ENCODE measurements around the gene KCNQ1OT1. TPM values are rescaled to one million over a fixed set of nuclear protein-coding genes. Genes with fewer than 3 reads are reported as not detected.

KCNQ1OT1 gene
- total RNA-seq, 1 donor from 2014 or later: 2.5 TPM

DNA sequence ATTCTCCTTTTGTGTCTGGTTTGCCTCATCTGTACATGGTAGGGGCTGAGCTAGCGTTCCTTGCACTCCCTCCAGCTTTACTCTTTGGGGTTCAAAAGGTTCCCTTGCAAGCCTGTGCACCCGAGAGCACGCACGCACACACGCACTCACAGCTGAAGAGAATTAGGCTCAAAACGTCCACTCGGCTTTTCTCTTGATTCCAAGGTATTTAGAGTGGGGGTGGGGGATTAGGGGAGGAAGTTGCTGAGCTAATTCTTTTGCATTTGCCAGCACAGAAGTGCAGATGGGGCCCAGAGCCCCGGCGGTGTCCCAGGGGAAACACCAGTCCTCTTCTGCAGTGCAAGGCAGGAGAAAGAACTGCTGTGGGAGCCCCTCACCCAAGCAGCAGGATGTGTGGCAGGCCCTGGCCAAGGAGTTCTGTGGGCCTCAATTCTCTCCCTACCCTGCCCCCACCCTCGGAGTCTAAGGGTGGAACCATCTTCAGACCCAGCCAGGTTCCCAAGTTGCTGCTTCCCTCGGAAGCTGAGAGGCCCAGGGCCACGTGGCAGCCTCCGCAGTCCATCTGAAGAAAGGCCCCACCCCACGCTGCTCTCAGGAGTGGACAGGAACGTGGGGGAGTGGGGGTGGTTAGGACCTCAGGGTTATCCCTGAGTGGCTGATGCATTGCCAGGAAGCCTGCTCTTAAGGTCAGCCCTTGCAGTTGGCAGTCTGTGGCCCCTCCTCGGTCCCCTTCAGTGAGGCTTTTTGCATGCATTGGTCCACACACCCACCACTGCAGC lies 3.8 kb upstream of the KCNQ1OT1 start:
- DNase-seq (ENCODE audit: low read depth): peak; percentile 83

DNA sequence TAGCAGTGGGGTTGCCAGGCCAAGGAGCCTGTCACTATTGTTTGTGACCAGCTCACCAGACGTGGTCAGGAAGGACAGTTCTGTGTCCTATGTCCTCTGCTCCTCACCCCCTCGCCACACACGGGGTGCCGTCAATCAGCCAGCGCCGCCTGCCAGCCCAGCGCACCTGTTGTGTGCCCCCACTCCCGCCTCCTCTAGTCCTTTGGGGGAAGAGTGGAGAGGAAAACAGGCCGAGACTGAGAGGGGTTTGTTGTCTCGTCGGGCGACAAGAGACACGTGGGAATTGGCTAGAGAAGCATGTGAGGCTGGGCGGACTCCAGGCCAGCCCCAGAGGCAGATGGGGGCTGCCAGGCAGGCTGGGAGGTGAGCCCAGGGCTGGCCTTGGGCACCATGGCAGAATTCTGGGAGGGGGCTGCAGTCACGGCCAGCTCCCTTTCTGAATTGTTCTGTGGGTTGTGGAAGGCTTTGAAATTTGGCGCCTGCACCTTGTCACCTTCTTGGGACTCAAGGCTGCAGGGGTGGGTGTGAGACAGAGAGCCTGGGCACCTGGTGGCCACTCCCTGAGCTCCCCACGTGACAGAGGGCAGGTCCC lies 3.1 kb upstream of the KCNQ1OT1 start:
- DNase-seq (ENCODE audit: low read depth): peak; percentile 89

DNA sequence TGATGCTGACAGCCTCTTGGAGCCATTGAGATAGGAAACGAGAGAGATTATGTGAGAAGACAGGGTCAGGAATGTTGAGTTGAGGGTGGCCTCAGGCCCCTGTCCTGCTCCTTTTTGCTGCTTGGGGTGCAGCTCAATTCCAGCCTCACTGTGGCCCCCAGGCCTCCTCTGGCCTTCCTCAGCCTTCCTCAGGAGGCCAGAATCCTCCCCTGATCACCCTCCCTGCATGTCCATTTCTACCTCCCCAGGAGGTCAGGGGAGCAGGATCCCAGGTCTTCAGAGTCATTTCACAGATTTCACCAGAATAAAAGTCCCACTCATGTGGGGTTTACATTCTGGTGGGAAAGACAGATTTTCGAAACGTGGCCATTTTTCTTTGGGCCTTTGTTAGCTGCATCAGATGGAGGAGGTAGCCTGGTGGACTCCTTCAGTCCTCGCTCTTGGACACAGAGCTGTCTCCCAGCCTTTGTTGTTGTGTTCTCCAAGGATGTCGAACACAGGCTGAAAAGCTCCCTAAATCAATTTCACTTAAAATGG lies 2.2 kb upstream of the KCNQ1OT1 start:
- no peak for DNase-seq (ENCODE audit: low read depth)

DNA sequence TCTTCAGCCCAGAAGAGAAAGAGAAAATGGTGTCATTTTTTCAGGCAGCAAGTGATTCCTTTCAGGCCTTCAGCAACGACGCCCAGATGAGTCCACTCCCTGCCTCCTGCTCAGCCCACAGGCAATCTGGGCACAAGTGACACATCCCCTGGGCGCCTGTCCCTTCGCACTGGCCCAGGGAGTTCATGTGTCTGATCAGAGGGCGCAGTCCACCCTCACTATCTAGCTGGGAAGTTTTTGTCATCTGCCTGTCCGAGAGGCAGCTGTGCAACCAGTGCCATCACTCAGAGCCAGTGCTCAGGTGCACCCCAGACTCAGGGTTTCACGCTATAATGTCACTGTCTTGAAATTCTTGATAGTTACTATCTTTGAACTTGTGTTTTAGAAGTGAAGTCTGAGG lies 1.4 kb upstream of the KCNQ1OT1 start:
- peak; percentile 49 for DNase-seq (ENCODE audit: low read depth)

DNA sequence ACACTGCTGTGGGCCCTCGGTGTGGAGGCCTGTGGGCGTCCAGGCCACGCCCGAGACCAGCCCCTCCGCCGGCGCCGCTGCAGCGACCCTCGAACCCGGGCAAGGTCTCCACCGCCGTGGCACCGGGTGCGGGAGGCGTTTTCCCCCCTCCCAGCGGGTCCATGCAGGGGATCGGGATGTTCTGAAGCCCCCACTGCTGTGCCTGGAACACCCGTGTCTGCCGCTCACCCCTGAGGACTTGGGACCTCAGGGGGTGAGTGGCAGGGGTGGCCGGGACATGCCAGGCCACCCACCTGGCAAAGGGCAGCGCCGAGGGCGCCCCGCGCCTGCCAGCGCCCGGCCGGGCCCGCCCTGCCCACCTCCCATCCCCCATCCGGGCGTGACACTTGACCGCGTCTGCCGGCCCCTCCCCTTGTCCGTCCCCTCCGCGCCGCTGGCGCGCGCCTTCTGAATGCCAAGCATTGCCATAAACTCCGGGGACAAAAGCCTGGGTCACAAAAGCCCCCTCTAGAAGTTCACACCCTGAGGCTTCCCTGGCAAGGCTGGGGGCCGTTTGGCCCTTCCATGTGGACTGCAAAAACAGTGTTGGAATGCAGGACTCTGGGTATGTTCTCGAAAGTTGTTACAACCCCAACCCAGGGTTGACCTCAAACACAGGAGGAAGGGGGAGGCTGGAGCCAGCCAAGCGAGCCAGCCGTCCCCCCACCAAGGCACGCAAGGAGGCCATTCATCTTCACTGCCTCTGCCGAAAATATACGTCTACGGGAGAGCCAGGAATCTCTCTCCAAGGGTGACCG lies 819 bp upstream of the KCNQ1OT1 start:
- DNase-seq (ENCODE audit: low read depth): peak; percentile 68

DNA sequence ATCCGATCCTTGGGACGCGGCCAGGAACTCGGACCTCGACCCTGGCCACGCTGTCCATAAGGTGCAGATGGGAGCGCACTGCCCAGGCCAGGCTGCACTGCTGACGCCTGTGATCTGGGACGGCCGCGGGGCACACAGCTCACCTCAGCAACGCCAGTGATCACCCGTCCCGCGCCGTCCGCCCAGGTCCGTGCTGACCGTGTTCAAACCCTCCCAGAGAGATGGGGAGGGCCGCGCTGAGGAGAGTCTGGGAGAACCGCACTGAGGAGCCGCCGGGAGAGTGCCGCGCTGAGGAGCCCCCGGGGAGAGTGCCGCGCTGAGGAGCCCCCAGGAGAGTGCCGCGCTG lies 636 bp downstream of the KCNQ1OT1 start:
- DNase-seq (ENCODE audit: low read depth): no peak

DNA sequence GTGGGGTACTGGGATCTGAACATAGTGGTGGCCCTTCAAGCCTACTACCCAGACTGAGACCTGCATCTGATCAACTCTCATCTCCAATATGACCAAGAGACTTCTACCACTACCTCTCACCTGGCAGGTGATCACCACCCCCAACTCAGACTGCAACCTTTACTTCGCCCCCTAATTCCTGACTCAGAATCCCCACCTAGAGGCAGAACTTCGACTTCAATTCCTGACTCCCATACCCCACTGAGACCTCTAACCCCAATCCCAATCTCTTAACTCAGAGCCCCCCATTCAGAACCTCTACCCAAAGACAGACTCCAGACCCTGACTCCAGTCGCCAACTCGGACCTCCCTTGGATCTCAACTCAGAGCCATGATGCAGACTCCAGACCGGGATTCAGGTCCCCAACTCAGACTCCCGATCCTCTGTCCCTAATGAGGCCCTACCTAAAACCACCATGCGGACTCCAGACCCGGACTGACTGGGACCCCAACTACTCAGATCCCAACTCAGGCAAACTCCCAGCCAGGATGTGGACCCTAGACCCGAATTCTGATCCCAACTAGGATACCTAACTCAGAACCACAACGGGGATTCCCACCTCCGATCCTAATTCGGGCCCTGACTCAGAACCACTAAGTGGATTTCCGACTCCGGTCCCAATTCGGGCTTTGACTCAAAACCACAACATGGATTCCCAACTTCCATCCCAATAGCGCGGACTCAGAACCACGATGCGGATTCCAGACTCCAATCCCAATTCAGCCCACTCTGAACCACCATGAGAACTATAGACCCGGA lies 1.2 kb downstream of the KCNQ1OT1 start:
- no peak for DNase-seq (ENCODE audit: low read depth)

DNA sequence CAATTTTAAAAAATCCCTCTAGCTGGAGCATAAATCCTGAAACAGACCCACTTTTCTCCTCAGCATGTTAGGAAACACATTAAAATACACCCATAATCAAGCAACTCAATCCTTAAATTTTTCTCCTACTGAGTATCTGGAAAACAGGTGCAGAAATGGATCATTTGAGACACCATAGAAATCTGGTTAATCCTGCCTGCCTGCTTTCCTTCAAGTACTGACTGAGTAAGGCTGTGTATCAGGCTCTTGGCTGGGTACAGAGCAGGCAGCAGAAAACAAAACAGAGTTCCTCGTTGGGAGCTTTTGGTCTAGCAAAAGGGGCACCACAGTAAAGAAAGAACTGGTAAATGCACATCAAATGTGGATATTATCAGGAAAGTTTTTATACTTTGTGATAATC lies 1.9 kb downstream of the KCNQ1OT1 start:
- DNase-seq (ENCODE audit: low read depth): peak; percentile 47

DNA sequence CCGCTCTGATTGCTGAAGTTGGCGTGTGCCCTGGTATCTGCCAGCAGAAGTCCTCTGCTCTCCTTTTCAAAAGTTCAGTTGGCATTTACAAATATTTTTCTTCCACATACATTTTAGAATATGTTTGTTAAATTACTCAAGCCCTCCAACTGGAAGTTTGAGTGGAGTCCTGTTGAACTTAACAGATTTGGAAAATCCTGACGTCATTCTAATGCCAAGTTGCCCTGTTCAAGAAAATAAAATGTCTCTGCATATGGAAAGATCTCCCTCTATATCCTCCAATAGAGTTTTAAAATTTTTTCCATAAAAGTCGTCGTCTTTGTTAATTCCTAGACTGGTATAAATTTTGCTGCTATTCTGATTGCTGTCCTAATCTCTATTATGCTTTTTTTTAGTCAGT lies 3.3 kb downstream of the KCNQ1OT1 start:
- DNase-seq (ENCODE audit: low read depth): no peak

DNA sequence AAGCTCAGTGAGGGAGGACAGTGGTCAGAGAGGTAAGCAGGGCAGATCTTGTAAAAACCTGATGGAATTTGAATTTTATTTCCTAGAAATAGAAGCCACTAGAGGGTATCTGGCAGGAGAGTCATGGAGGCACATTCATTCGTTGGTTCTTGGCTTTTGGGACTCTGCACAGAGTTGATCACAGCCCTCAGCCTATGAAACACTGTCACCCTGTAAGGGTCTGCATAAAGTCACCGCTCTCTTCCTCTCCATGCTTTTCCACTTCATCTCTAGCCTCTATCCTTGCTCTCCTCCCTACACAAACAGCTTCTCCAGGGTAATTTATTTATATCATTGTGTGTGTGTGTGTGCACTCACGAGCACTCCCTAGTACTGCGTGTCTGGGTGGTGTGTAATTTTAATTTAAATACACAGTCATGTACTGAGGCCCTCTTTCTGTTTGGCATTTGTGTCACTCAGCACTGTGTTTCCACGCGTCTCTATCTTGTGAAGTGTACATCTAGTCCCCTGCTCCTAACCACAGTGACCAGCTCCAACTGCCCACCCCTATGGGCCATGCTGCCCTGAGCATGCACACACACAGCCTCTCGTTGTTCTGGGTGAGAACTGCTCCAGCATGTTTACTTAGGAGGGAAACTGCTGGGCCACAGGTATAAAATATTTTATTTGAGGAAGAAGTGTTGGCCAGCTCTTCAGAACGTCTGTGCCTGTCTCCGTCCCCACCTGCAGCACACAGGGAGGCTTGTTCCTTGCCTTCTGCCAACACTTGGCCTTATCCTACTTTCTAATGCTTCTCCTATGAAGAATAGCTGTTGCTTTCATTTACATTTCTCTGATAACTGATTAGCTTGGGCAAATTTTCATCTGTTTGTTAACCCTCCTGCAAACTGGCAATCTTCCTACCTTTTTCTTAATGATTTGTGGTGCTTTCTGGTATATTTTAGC lies 4.5 kb downstream of the KCNQ1OT1 start:
- no peak for DNase-seq (ENCODE audit: low read depth)

DNA sequence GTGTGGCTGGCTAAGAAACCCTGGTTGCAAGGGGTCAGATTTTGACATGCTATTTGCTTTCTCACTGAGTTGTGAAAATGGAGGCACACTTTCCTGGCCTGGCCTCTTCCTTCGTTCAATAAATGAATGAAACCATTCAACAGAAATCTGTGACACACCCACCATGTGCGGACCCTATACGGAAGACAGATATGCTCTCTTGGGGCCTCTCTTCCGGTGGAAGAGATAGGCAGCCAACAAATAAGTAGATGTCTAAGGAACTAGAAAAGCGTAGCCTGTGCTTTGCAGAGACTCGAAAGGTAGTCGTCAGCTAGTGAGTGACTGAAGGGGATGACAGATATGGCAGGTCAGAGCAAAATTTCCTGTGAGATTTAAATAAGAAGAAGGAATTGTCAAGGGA lies 5.3 kb downstream of the KCNQ1OT1 start:
- no peak for DNase-seq (ENCODE audit: low read depth)

DNA sequence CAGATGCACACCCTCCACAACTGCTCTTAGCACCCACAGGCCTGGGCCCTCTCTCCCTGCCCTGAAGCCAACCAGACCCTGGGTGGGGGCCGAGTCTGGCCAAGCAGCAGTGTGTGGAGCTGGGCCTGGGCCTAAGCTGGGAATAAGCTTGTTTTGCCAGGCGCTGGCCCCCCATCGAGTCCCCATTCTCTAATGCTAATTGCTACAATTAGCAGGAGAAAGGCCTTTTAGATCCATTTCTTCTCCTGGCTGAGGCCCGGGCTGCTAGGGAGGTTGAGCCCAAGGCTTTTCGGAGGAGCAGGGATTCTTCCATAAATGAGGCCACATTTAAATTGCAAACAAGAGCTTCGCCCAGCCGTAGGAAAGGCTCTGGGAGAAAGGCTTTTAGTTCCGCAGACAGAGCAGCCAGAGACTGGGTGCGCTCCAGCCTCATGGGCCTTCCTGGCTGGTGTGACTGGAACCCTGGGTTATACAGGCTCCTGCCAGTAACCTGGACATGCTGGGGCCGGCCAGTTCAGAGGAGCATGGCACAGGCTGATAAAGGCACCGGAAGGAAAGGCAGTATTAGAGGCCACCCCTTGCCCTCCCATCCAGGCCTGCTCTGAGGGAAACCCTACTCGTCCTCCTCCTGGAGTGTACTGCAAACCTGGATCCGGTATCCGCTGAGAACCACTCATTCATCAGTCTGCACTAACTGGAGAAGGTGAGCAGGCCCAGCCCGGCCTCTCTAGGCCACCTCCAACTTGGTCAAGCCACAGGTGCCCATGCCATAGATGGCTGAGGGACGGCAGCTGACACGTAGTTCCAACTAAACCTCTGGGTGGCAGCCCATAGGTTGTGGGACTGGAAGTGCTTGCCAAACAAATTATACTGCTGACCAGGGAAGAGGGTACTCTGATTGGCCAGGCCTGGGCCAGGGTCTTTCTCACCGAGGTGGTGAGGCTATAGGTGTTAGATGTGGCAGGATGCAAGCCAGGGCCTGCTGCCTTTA lies 6.2 kb downstream of the KCNQ1OT1 start:
- DNase-seq (ENCODE audit: low read depth): peak; percentile 49

DNA sequence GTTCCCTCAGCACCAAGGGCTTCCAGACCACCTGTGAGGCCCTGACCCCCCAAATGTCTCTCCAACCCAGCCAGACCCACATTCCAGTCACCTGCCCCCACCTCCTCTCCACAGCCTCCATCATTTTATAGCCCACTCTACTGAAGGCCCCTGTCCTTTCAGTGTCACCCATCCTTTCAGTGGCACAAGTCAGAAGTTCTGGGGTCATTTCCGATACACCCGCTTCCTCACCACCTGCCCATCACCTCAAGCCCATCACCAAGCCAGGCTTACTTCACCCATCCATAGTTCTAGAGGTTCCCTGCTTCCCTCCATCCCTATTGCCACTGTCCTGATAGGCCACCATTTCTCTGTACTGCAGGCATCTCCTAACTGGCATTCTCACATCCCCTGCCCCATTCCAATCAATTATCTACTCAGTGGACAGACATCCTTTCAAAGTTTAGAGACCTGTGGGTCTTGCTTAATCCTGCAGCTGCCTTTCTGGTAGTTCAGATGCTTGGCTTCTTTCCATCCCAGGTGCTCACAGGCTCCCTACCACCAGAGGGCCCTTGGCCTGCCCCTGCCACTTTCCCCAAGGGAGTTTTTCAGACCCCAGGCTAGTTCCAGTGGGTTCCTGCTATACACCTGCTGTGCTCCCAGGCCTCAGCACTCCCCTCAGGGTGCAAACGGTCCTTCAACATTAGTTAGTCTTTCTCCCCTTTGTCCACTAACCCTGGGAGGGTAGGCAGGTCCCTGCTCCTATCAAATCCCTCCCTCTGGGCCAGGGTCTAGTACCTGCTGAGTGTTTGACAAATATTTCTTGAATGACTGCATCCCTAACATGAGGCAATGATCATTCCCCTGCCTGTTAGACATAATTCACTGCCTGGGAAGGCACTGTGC lies 7.6 kb downstream of the KCNQ1OT1 start:
- no peak for DNase-seq (ENCODE audit: low read depth)

DNA sequence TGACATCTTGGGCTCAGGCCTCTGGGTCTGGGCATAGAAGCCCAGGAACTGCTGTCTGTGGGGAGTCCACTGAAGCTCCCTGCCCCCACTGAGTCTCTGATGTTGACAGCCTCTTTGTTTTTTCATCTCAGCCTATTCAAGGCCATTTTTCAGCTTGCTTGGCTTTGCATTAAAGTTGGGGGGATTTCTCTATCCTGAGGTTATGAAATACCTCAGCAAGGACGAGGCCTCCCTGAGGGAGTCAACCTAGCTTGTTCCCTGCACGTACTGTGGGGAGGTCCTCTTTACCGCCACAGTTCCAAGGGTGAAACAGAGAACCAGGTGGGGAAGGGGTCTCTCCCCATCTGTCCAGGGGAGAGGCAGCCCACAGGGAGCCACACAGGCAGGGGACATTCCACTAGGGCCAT lies 8.4 kb downstream of the KCNQ1OT1 start:
- no peak for DNase-seq (ENCODE audit: low read depth)

DNA sequence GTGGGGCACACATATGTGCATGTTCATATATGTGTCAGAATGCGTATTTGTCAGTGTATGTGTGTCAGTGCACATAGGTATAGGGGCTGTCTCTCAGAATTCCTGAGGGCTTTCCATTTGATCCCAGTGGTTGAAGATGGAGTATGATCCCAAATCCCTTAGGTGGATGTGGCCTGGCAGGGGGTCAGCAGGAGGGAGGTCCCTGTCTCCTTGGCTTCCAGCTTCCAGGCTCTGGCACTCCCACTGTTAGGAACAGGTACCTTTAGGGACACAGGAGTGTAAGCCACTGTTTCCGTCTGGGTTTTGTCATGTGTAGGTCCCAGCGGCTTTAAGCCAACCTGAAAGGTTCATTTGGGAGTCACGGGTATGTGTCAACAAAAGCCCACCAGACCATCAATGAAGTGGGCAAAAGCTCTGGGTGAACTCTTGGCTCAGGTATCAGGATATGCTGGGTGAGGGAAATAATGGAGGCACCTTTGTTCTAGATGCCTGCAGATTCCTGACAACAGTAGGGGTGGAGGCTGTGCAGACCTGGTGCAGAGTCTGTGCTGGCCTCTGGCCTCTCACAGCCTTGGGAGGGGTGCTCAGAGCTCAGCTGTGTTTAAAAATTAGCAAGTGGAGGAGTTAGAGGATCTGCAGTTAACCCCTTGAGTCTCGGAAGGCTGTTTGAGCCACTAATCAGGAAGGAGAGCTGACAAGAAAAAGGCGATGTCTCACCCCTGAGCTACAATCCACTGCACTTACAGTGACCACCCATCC lies 9.0 kb downstream of the KCNQ1OT1 start:
- DNase-seq (ENCODE audit: low read depth): no peak

DNA sequence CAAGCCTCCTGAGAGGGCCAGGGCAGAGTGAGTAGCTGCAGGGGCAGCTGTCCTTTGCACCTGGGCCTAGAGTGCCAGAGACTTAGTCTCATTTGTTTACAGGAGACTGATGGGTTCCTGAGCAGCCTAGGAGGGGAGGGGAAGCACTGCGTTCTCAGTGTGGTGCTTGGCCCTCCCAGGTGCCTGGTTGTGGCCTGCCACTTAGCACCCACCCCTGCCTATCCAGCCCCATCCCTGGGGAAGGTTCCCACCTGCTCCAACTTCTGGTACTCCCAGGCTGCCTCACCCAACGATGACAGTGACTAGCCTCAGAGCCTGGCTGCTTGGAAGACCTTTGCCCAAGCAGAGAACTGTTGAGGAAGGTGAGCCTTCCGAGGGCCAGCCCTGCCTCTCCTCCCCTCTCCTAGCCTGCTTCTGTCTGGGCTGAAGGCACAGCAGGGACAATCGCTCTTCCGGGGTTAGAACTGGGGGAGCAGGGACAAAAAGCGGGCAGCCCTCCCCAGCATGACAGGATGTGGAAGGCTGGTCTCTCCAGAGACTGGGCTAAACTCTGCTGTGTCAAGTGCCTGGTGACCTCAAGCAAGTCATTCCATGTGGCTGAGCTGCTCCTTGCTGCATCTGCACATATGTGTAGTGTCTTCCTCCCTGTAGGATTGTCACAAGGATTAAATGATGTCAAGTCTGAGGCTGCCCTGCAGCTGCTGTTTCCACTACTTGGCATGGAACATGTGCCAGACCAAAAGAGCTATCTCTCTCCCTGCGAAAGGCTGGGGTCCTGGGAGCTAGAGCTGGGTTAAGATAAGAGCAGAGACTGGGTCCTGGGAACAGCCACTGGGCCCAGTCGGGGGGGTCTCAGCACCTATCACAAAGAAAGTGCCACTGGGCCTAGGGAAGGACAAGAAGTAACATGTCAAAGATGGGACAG lies 9.9 kb downstream of the KCNQ1OT1 start:
- DNase-seq (ENCODE audit: low read depth): peak; percentile 82

All from myocyte (in vitro differentiated cells).